H1 (cell line): Measurements from ENCODE around the gene ZNF18. TPM values are rescaled to one million over a fixed set of nuclear protein-coding genes. Genes with fewer than 3 reads are reported as not detected.

Experiments
- BACH1 ChIP-seq: IDR thresholded peaks from 2 replicates; pipeline ENCODE4 v1.6.1; 2012; ENCODE audit warnings: low read length, improper control_type of control experiment
- CHD1 ChIP-seq: IDR thresholded peaks from 2 replicates; pipeline ENCODE4 v1.6.1; 2012; ENCODE audit warnings: low read depth, low read length, improper control_type of control experiment
- CREB1 ChIP-seq: IDR thresholded peaks from 2 replicates; pipeline ENCODE4 v1.6.1; 2012; ENCODE audit warnings: inconsistent platforms
- EP300 ChIP-seq, 2 experiments: IDR thresholded peaks; 1 replicate in 1 of 2; 2 replicates in 1 of 2; pipeline ENCODE4 v1.6.1; 2011 to 2012; ENCODE audit warnings: low read depth in 2 of 2, low read length in 2 of 2, mild to moderate bottlenecking in 2 of 2, borderline replicate concordance in 1 of 2, inconsistent platforms in 1 of 2, moderate library complexity in 1 of 2
- EZH2 ChIP-seq: fragments of 200-600 bp; sonication (generic); IDR thresholded peaks from 2 replicates; pipeline ENCODE4 v1.7.1; 2012; ENCODE audit warnings: low read depth, mild to moderate bottlenecking, moderate library complexity, low read length, inconsistent platforms; ENCODE audit not compliant: severe bottlenecking
- FOSL1 ChIP-seq: IDR thresholded peaks from 2 replicates; pipeline ENCODE4 v1.6.1; 2011; ENCODE audit warnings: mild to moderate bottlenecking, low read depth, low read length, moderate library complexity; ENCODE audit not compliant: insufficient read depth
- GTF2F1 ChIP-seq: IDR thresholded peaks from 2 replicates; pipeline ENCODE4 v1.6.1; 2012; ENCODE audit warnings: low read depth, low read length, improper control_type of control experiment, borderline replicate concordance
- KDM1A ChIP-seq: fragments of 200-600, 300-600 bp; sonication (generic); IDR thresholded peaks from 2 replicates; pipeline ENCODE4 v1.7.1; 2016; ENCODE audit warnings: mild to moderate bottlenecking, low read length, borderline replicate concordance
- KDM5A ChIP-seq: fragments of 200-600 bp; IDR thresholded peaks from 2 replicates; pipeline ENCODE4 v1.7.1; 2012; ENCODE audit warnings: mild to moderate bottlenecking, low read length, inconsistent platforms, mixed read lengths
- MAX ChIP-seq: IDR thresholded peaks from 2 replicates; pipeline ENCODE4 v1.6.1; 2012; ENCODE audit warnings: inconsistent platforms
- NANOG ChIP-seq: IDR thresholded peaks from 2 replicates; pipeline ENCODE4 v1.6.1; 2011; ENCODE audit warnings: low read length, low read depth, mild to moderate bottlenecking, inconsistent platforms; ENCODE audit not compliant: insufficient read depth, poor library complexity, severe bottlenecking
- POLR2A ChIP-seq, 2 experiments: IDR thresholded peaks; 1 replicate in 1 of 2; 2 replicates in 1 of 2; pipeline ENCODE4 v1.6.1; 2011; ENCODE audit warnings: low read depth in 2 of 2, low read length in 2 of 2, mild to moderate bottlenecking in 2 of 2; ENCODE audit errors: control extremely low read depth in 1 of 2
- POLR2AphosphoS5 ChIP-seq: IDR thresholded peaks from 2 replicates; pipeline ENCODE4 v1.6.1; 2011; ENCODE audit warnings: low read depth, low read length
- POU5F1 ChIP-seq: IDR thresholded peaks from 2 replicates; pipeline ENCODE4 v1.6.1; 2011; ENCODE audit warnings: low read depth, mild to moderate bottlenecking, low read length, moderate library complexity
- RFX5 ChIP-seq: IDR thresholded peaks from 2 replicates; pipeline ENCODE4 v1.6.1; 2011; ENCODE audit warnings: low read depth, low read length, improper control_type of control experiment, borderline replicate concordance
- SIRT6 ChIP-seq: IDR thresholded peaks from one replicate; pipeline ENCODE4 v1.7.1; 2012; ENCODE audit warnings: low read length, inconsistent platforms
- SIX5 ChIP-seq: IDR thresholded peaks from 2 replicates; pipeline ENCODE4 v1.6.1; 2011; ENCODE audit warnings: mild to moderate bottlenecking, low read depth, low read length
- SP1 ChIP-seq: IDR thresholded peaks from 2 replicates; pipeline ENCODE4 v1.6.1; 2011; ENCODE audit warnings: low read depth, low read length
- SP4 ChIP-seq: IDR thresholded peaks from 2 replicates; pipeline ENCODE4 v1.6.1; 2012; ENCODE audit warnings: low read length, inconsistent platforms
- TAF7 ChIP-seq: optimal IDR thresholded peaks from 2 replicates; pipeline ENCODE3; 2011; ENCODE audit warnings: low read depth, mild to moderate bottlenecking, inconsistent platforms, low read length, moderate library complexity, borderline replicate concordance
- TBP ChIP-seq: IDR thresholded peaks from 2 replicates; pipeline ENCODE4 v1.6.1; 2011; ENCODE audit warnings: low read depth, low read length, improper control_type of control experiment
- TEAD4 ChIP-seq: IDR thresholded peaks from 2 replicates; pipeline ENCODE4 v1.6.1; 2012; ENCODE audit warnings: low read depth, low read length, inconsistent platforms, mixed read lengths
- polyA plus RNA-seq, 7 experiments: library from polyadenylated mRNA; depleted of rRNA in 3 of 7; stranded (reverse) in 5 of 7; unstranded in 2 of 7; fragments of >200 nt in 5 of 7; fragments of 200-250 nt in 2 of 7; gene quantifications; 1 replicate in 5 of 7; 2 replicates in 1 of 7; 4 replicates in 1 of 7; pipeline versions ENCODE4 v1.2.1 to v1.2.3, GENCODE V29; 2011 to 2013; ENCODE audit warnings: missing spikeins in 2 of 7, mixed read lengths in 2 of 7
- total RNA-seq: library from RNA; stranded (reverse); fragmentation: NEBNext Ultra II Directional; extraction: Animal tissue kit (Norgen Biotek cat#: 25700); gene quantifications from 2 replicates; pipeline ENCODE4 v1.2.1, GENCODE V29; 2021

The ZNF18 gene
- total and polyA plus RNA-seq, 2 of the 8 experiments (the other 6 are each of a cell fraction or from before 2014, with no cell fraction given) = 3.0 to 9.9 TPM

DNA sequence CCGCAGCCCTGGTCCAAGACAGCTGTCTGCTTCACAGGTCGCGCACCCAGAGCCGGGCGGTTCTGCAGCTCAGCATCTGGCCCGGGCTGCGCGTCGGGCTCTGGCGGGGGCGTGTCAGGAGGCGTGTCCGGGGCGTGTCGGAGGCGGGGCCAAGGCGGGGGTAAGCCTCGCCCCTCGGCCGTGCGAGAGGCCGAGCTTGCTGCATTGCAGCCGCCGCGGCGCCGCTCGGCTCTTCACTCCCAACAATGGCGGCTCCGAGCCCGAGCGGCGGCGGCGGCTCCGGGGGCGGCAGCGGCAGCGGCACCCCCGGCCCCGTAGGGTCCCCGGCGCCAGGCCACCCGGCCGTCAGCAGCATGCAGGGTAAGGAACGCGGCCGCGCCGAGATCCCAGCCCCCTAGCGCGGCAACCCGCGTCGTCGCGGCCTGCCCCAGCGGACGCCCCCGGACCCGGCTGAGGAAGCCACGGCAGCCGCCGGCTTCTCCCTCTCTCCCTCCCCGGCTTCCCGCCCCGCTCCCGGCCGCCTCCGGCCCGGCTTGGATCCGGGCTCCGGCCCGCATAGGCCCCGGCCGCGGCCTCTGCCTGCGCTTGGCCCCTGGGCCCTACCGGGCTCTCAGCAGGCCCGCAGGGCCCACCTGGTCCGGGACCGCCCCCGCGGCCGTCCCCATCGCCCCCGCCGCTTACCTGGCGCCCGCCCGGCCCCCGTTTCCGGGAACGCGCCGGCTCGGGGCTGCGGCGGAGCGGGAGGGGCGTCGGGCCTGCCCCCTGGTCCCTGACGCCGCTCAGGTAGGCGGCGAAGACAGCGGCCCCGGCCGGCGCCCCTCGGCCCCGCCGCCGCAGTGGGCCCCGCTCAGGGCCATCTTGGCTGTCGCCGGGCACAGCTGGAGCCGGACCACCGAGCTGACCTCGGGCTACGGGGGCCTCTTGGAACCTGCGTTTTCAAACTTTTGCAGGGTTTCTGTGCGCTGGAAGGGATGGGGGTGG is 23.7 kb upstream of the ZNF18 start, which contains the start of gene MAP2K4 (continued):
- TF ChIP-seq POU5F1 = no peak
- TF ChIP-seq MAX = 0 out of 2 replicates have a peak, but pooled peaks have one; percentile 28
- no peak for TF ChIP-seq EZH2
- TF ChIP-seq GTF2F1 = peak; percentile 68; the same call in 1 of the 2 replicates
- TF ChIP-seq FOSL1 = no peak
- no peak for TF ChIP-seq SIRT6
- peak; percentile 59 for TF ChIP-seq CREB1
- peak in 1 of 2 experiments; percentile 19; a peak in 1 of 3 replicates for TF ChIP-seq EP300 (IDR thresholded peaks at IDR 0.05; ENCODE audit: borderline replicate concordance in 1 of 2, low read depth in 2 of 2, low read length in 2 of 2)
- TF ChIP-seq CHD1 = no peak
- 0 out of 2 replicates have a peak, but pooled peaks have one; percentile 63 for TF ChIP-seq SP1
- no peak for TF ChIP-seq KDM5A
- TF ChIP-seq SIX5 = no peak
- TF ChIP-seq KDM1A = no peak
- no peak for TF ChIP-seq NANOG
- TF ChIP-seq TAF7 = peak; percentile 88
- no peak for TF ChIP-seq RFX5
- TF ChIP-seq TBP = peak; percentile 89
- no peak for TF ChIP-seq BACH1
- TF ChIP-seq POLR2A (IDR thresholded peaks at IDR 0.05; ENCODE audit: control extremely low read depth in 1 of 2, low read depth in 2 of 2, low read length in 2 of 2) = peak; percentile 96 to 97
- TF ChIP-seq SP4 = no peak; the same call in 1 of the 2 replicates
- peak; percentile 91 for TF ChIP-seq POLR2AphosphoS5
- no peak for TF ChIP-seq TEAD4
